ENCODE measurements around the gene LRPAP1. TPM values are rescaled to one million over a fixed set of nuclear protein-coding genes. Genes with fewer than 3 reads are reported as not detected.
"Not testable (repeated sequence)": the region's sequence is repeated elsewhere in the genome, so short reads cannot be mapped to it uniquely, and the experiment has no call there.

The LRPAP1 gene, protein sequence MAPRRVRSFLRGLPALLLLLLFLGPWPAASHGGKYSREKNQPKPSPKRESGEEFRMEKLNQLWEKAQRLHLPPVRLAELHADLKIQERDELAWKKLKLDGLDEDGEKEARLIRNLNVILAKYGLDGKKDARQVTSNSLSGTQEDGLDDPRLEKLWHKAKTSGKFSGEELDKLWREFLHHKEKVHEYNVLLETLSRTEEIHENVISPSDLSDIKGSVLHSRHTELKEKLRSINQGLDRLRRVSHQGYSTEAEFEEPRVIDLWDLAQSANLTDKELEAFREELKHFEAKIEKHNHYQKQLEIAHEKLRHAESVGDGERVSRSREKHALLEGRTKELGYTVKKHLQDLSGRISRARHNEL
- 60.9 and 62.9 TPM in 2 replicates for total RNA-seq

- Mint-ChIP-seq H3K4me1 (peaks cover 42% of the 10 kb centered on the region), H3K27ac (peak within 1 kb of the TSS; percentile 94), H3K27me3 (no peaks in the 10 kb centered on the region), H3K36me3 (ENCODE audit: low read depth) (peaks cover 19% of the 10 kb centered on the region), H3K9me3 (no peaks in the 10 kb centered on the region), H3K4me3 (peak within 1 kb of the TSS; percentile 99)
- TF ChIP-seq, protein P1, sequence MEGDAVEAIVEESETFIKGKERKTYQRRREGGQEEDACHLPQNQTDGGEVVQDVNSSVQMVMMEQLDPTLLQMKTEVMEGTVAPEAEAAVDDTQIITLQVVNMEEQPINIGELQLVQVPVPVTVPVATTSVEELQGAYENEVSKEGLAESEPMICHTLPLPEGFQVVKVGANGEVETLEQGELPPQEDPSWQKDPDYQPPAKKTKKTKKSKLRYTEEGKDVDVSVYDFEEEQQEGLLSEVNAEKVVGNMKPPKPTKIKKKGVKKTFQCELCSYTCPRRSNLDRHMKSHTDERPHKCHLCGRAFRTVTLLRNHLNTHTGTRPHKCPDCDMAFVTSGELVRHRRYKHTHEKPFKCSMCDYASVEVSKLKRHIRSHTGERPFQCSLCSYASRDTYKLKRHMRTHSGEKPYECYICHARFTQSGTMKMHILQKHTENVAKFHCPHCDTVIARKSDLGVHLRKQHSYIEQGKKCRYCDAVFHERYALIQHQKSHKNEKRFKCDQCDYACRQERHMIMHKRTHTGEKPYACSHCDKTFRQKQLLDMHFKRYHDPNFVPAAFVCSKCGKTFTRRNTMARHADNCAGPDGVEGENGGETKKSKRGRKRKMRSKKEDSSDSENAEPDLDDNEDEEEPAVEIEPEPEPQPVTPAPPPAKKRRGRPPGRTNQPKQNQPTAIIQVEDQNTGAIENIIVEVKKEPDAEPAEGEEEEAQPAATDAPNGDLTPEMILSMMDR (IDR thresholded peaks at IDR 0.05), result no peak
- ATAC-seq (ENCODE audit: low read depth) (peak; percentile 89), DNase-seq (peak; percentile 91)
- ChIA-PET POLR2A (no interaction called here), CTCF (no interaction called here)
- intact Hi-C loops (cut with micrococcal nuclease), result loop anchor here (1.0 to 5.0 kb wide), 4 partner anchors 47 to 715 kb away; partner anchors contain the start of gene TMEM128
These were observed at the start of gene LRPAP1 for GRCh38 chr4:3531879-3532750. TSS of gene LRPAP1 (minus strand) at chr4:3532422. CDS start at chr4:3532412, 10 bp downstream.

DNA sequence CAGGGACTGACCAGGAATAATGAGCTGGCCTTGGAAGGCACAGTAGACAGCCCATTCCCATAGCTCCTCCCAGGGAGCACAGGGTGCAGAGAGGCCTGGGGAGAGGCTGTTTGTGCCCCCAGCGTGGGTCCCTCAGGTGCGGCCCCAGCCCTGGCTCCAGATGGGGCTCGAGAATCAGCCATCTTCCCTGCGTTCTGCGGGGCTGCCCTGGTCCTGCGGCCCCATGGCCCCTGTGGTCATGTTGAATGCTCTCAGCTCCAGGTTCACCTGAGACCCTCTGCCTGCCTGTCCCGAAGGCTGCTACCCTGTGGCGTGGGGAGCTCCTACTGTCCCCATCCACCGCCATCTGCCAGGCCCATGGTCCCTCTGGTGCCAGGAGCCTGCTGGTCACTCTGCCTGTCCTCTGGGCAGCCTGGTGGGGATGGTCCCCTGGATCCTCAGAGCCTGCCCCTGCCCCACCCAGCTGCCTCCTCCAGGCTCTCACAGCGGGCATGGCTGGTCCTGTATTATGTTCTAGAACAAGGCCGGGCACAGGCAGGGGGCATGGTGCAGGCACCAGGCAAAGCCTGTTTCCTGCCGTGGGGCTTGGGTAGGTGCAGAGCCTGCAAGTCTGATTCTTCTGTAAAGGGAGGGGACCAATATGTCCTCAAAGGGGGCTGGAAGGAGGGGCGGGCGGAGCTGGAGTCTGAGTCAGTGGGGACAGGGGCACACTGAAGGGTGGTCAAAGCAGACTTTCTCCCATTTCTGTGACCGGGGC is 49.3 kb upstream of the LRPAP1 start:
- H3K4me3 Mint-ChIP-seq; H3K4me1 Mint-ChIP-seq; H3K27ac Mint-ChIP-seq; CTCF ChIA-PET; intact Hi-C loops (cut with micrococcal nuclease); POLR2A ChIA-PET; H3K9me3 Mint-ChIP-seq; H3K36me3 Mint-ChIP-seq (ENCODE audit: low read depth); DNase-seq; ATAC-seq (ENCODE audit: low read depth): not testable (repeated sequence)
- H3K27me3 Mint-ChIP-seq, result peaks cover 17% of the 10 kb centered on the region

DNA sequence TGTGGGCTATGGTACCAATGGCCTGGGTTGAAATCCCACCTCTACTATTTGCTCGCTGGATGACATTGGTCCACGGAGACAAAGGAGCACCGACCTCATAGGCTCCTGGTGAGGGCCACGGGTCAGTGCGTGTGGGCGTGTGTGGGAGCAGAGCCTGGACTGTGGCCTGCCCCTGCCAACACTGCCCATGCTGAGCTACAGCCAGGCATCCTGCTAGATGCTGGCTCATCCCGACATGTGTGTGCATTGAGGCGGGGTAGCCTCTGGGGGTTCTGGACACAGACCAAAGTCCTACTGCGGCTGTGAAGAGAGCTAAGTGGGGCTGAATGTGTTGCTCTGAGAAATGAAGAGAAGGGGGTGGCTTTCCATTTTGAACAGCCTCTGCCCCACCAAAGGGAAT is 48.6 kb upstream of the LRPAP1 start:
- H3K27ac Mint-ChIP-seq; DNase-seq; H3K9me3 Mint-ChIP-seq; H3K4me3 Mint-ChIP-seq; H3K4me1 Mint-ChIP-seq; ATAC-seq (ENCODE audit: low read depth); intact Hi-C loops (cut with micrococcal nuclease); H3K36me3 Mint-ChIP-seq (ENCODE audit: low read depth); POLR2A ChIA-PET; CTCF ChIA-PET: not testable (repeated sequence)
- peaks cover 17% of the 10 kb centered on the region for H3K27me3 Mint-ChIP-seq

DNA sequence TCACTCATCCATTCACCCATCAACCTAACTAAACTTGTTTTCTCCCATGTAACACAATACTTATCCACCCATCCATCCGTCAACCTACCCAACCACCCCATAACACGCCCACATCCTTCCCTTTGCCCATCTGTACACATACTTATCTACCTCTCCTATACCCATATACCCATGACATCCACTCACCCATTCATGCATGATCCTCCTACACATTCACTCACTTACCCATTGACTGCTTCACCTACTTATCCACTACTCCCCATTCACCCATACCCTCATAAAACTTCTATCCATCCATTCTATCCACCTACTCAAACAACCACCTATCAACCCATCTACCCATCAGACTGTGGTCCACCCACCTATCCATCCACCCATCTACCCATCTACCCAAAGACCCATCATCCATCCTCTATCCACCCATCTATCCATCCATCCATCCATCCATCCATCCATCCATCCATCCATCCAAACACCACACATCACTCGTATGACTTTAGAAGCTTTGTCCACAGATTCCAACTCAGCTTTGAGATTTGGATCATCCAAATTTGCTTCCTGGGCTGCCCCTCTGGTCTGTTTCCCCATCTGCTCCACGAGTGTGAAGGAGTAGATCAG is 46.4 kb upstream of the LRPAP1 start:
- intact Hi-C loops (cut with micrococcal nuclease); DNase-seq; ATAC-seq (ENCODE audit: low read depth); POLR2A ChIA-PET; H3K27ac Mint-ChIP-seq; H3K36me3 Mint-ChIP-seq (ENCODE audit: low read depth); H3K9me3 Mint-ChIP-seq; CTCF ChIA-PET; H3K4me1 Mint-ChIP-seq; H3K4me3 Mint-ChIP-seq: not testable (repeated sequence)
- peaks cover 12% of the 10 kb centered on the region for H3K27me3 Mint-ChIP-seq

- H3K4me1 Mint-ChIP-seq; H3K4me3 Mint-ChIP-seq; H3K36me3 Mint-ChIP-seq (ENCODE audit: low read depth); CTCF ChIA-PET; intact Hi-C loops (cut with micrococcal nuclease); H3K27ac Mint-ChIP-seq; ATAC-seq (ENCODE audit: low read depth); POLR2A ChIA-PET; H3K9me3 Mint-ChIP-seq; DNase-seq: not testable (repeated sequence)
- peaks cover 12% of the 10 kb centered on the region for H3K27me3 Mint-ChIP-seq
These were observed 45.8 kb upstream of the LRPAP1 start for GRCh38 chr4:3578052-3578451.

GRCh38 chr4:3577208-3577892 is 45.1 kb upstream of the LRPAP1 start:
- POLR2A ChIA-PET; intact Hi-C loops (cut with micrococcal nuclease): not testable (repeated sequence)
- peak; percentile 1 for DNase-seq

GRCh38 chr4:3576533-3577207 is 44.4 kb upstream of the LRPAP1 start:
- H3K27ac Mint-ChIP-seq; intact Hi-C loops (cut with micrococcal nuclease); DNase-seq; H3K36me3 Mint-ChIP-seq (ENCODE audit: low read depth); POLR2A ChIA-PET; H3K27me3 Mint-ChIP-seq; H3K4me1 Mint-ChIP-seq; H3K4me3 Mint-ChIP-seq; CTCF ChIA-PET; H3K9me3 Mint-ChIP-seq; ATAC-seq (ENCODE audit: low read depth): not testable (repeated sequence)

More at GRCh38 chr4:3577208-3577892, 45.1 kb upstream of the LRPAP1 start:
- H3K36me3 Mint-ChIP-seq (ENCODE audit: low read depth); H3K27me3 Mint-ChIP-seq; ATAC-seq (ENCODE audit: low read depth); H3K4me3 Mint-ChIP-seq; H3K27ac Mint-ChIP-seq; CTCF ChIA-PET; H3K9me3 Mint-ChIP-seq; H3K4me1 Mint-ChIP-seq: not testable (repeated sequence)

DNA sequence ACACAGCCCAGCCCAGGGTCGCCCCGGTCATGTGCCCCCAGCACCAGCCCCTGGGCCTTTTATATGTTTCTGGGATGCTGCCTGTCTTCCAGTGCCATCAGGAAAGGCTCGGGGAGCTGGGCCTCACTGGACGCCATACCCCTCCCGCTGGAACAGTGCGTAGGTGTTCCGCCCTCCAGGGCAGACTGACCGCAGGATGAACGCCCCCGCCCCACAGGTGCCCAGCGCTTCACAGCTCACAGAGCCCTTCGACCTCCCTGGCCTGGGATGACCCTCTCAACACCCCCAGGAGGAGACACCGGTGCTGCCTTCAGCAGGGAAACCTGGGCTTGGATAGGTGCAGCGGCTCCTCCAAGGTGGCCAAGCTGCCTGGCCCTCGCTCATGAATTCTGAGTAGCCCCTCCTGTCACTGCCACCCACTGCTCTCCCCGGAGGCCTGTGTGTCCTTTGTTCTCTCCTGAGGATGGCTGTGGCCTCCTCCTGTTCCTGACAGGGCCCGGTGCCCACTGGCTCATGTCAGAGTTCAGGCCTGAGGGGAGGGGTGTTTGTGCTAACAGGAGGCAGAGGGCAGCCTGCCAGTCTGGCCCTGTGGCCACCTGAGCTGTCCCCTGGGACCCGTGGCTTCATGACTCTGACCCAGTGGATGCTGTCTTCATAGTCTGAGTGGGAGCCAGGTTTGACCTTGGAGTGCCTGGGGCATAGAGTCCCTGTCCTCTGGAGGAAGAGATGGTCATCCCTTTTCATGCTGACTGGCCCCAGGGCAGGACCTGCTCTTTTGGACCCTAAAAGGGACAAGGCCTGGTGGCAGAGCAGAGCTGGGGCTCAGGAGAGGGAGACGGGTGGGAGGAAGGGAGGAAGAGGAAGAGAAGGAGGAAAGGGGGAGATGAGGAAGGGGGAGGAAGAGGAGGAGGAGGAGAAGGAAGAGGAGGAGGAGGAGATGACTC is 43.5 kb upstream of the LRPAP1 start:
- H3K36me3 Mint-ChIP-seq (ENCODE audit: low read depth); DNase-seq; H3K4me3 Mint-ChIP-seq; POLR2A ChIA-PET; H3K9me3 Mint-ChIP-seq; CTCF ChIA-PET; intact Hi-C loops (cut with micrococcal nuclease); H3K27ac Mint-ChIP-seq; ATAC-seq (ENCODE audit: low read depth); H3K4me1 Mint-ChIP-seq; H3K27me3 Mint-ChIP-seq: not testable (repeated sequence)

DNA sequence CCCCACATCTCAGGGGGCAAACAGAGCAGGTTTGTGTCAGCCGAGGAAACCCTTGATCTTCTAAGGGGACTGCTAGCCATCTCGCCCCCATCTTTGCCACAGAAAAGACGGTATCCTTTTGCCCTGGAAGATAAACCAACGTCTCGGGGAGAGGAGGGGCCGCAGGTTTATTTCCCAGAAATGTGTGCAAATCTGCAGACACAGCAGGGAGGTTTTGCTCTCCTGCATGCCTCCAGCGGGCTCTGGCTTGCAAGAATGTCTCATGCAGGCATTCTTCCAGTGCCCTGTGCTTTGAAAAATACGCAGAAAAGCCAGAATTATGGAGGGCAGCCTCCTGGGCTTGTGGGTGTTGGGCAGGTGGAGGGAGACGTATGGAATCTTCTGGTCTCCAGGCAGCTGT is 42.6 kb upstream of the LRPAP1 start:
- H3K4me3 Mint-ChIP-seq; H3K27me3 Mint-ChIP-seq; ATAC-seq (ENCODE audit: low read depth); intact Hi-C loops (cut with micrococcal nuclease); CTCF ChIA-PET; H3K4me1 Mint-ChIP-seq; H3K9me3 Mint-ChIP-seq; H3K36me3 Mint-ChIP-seq (ENCODE audit: low read depth); POLR2A ChIA-PET; DNase-seq; H3K27ac Mint-ChIP-seq: not testable (repeated sequence)
